ENCODE data around the gene MYO18A. TPM values are rescaled to one million over a fixed set of nuclear protein-coding genes. Genes with fewer than 3 reads are reported as not detected.
A peak's percentile ranks its signal among the peaks of the same experiment; 100 is the strongest.

The MYO18A gene
- total and polyA plus RNA-seq, 12 donors: 61.4 to 442 (median 327) TPM

GRCh38 chr17:29154516-29155226 lies 25.5 kb downstream of the MYO18A start:
- no peak for DNase-seq
- peak overlapping the region in 9 of 10 donors; percentile 46 to 89 (median 81) for H3K27ac ChIP-seq
- 40% methylated on average over 11 of the region's 11 CpGs for WGBS, 2 donors
- intact Hi-C loops (cut with DNase I): loop anchor here in 2 of 10 donors (5.0 to 10.0 kb wide), 2 partner anchors 63 to 130 kb away; no protein-coding TSS in a partner anchor
- no peak overlapping the region for H3K4me3 ChIP-seq
- peaks cover 22 to 84% (median 70%) of the 10 kb centered on the region in 9 donors for H3K4me1 ChIP-seq
- ATAC-seq: peak in 7 of 8 donors; percentile 41 to 62 (median 50)
- no peaks in the 10 kb centered on the region for H3K27me3 ChIP-seq
- TF ChIP-seq CTCF (IDR thresholded peaks at IDR 0.05): no peak
- no peaks in the 10 kb centered on the region for H3K9me3 ChIP-seq
- H3K36me3 ChIP-seq: no peaks in the 10 kb centered on the region

GRCh38 chr17:29151567-29151966 lies 28.6 kb downstream of the MYO18A start:
- intact Hi-C loops (cut with DNase I): loop anchor here in 2 of 10 donors (5.0 to 10.0 kb wide), 2 partner anchors 66 to 133 kb away; no protein-coding TSS in a partner anchor
- peak overlapping the region in 1 of 10 donors; percentile 79 for H3K27ac ChIP-seq
- TF ChIP-seq CTCF (IDR thresholded peaks at IDR 0.05): no peak
- no peak overlapping the region for H3K4me3 ChIP-seq
- H3K27me3 ChIP-seq: no peaks in the 10 kb centered on the region
- WGBS, 2 donors: 62 to 67% methylated on average over 4 of the region's 4 CpGs
- no peak for ATAC-seq
- no peaks in the 10 kb centered on the region for H3K9me3 ChIP-seq
- peaks cover 25 to 73% (median 47%) of the 10 kb centered on the region in 9 donors for H3K4me1 ChIP-seq
- DNase-seq: no peak
- no peaks in the 10 kb centered on the region for H3K36me3 ChIP-seq

- intact Hi-C loops (cut with DNase I): loop anchor here in 2 of 10 donors (5.0 to 10.0 kb wide), 2 partner anchors 67 to 135 kb away; no protein-coding TSS in a partner anchor
- no peaks in the 10 kb centered on the region for H3K9me3 ChIP-seq
- no peak for TF ChIP-seq CTCF (IDR thresholded peaks at IDR 0.05)
- no peaks in the 10 kb centered on the region for H3K36me3 ChIP-seq
- H3K4me3 ChIP-seq: no peak overlapping the region
- ATAC-seq (no peak), DNase-seq (no peak)
- WGBS, 2 donors: 78 to 91% methylated on average over 2 of the region's 2 CpGs
- H3K4me1 ChIP-seq: peaks cover 11 to 73% (median 47%) of the 10 kb centered on the region in 9 donors
- peak overlapping the region in 6 of 10 donors; percentile 13 to 89 (median 80) for H3K27ac ChIP-seq
- no peaks in the 10 kb centered on the region for H3K27me3 ChIP-seq
Observed at GRCh38 chr17:29150161-29150560, 30.0 kb downstream of the MYO18A start.

GRCh38 chr17:29149431-29150064 lies 30.6 kb downstream of the MYO18A start:
- ATAC-seq (peak in 3 of 8 donors; percentile 1 to 16 (median 3)), DNase-seq (no peak)

More at GRCh38 chr17:29149431-29150064, 30.6 kb downstream of the MYO18A start:
- H3K4me1 ChIP-seq: peaks cover 7 to 73% (median 47%) of the 10 kb centered on the region in 9 donors
- TF ChIP-seq CTCF (IDR thresholded peaks at IDR 0.05): no peak
- H3K4me3 ChIP-seq: peak overlapping the region in 9 of 10 donors; percentile 21 to 65 (median 59)
- H3K27ac ChIP-seq: peak overlapping the region in 9 of 10 donors; percentile 44 to 89 (median 79)
- H3K27me3 ChIP-seq: no peaks in the 10 kb centered on the region
- no peaks in the 10 kb centered on the region for H3K9me3 ChIP-seq
- H3K36me3 ChIP-seq: no peaks in the 10 kb centered on the region
- intact Hi-C loops (cut with DNase I): loop anchor here (1.0 to 10.0 kb wide), 11 partner anchors 31 to 415 kb away; partner anchors contain the start of genes MYO18A (in 7 of the 10), NUFIP2 (in 2 of the 10), ABHD15 (in 1 of the 10) and TP53I13 (in 1 of the 10)
- WGBS, 2 donors: 35 to 51% methylated on average over 8 of the region's 8 CpGs

Measured in heart right ventricle (tissue), 16 donors.